Erythroblast (primary cell): Measurements from ENCODE around the gene TUNAR.

Experiments used
- GATA1 ChIP-seq: IDR thresholded peaks from 2 replicates; pipeline ENCODE4 v1.6.1; 2011; ENCODE audit warnings: low read depth, mild to moderate bottlenecking, control low read depth, low read length, moderate library complexity
- POLR2A ChIP-seq: IDR thresholded peaks from 2 replicates; pipeline ENCODE4 v1.6.1; 2011; ENCODE audit warnings: mild to moderate bottlenecking, low read length

DNA sequence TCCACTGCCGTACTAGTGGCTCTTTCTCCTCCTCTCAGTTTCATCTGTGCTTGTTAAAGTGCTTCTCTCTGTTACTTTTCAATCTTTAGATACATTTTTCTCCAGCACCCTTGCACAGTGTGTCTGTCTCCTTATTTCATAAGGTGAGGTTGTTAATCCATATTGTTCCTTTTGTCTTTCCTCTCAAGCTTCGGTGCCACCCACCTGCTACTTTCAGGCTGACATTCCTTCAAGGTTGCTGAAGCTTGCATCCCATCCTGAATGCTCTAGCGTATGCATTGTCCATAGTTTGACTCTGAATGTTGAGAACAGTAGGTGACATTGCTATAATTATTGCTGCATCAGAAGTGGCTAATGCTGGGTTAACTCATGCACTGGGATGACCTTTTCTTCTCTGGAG is 20.6 kb downstream of the TUNAR start:
- TF ChIP-seq POLR2A (no peak), GATA1 (no peak)
